Measurements from ENCODE around the gene MRPS14. TPM values are rescaled to one million over a fixed set of nuclear protein-coding genes. Genes with fewer than 3 reads are reported as not detected.

The MRPS14 gene
- polyA plus RNA-seq, 3 donors, result 51.2 to 55.9 (median 53.1) TPM

DNA sequence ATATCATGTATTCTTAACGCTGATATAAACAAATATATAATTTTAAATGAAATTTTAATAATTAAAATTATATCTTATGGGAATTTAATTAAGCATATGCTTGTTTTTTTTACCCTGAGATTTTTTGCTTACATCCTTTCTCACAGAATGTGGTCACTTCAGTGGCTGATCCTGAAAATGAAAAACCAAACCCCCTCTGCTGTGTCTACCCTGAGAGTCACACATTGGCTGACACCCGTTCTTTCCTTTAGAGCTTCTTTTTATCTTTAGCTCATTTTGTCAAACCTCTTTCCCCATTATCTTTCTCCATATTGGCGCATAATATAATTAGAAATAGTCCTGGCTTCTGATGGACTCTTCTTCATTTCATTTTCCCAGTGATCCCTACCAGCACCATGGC, 34.2 kb downstream of the MRPS14 start:
- no peak for DNase-seq (ENCODE audit: low read depth in 3 of 3, low spot score in 2 of 3)

DNA sequence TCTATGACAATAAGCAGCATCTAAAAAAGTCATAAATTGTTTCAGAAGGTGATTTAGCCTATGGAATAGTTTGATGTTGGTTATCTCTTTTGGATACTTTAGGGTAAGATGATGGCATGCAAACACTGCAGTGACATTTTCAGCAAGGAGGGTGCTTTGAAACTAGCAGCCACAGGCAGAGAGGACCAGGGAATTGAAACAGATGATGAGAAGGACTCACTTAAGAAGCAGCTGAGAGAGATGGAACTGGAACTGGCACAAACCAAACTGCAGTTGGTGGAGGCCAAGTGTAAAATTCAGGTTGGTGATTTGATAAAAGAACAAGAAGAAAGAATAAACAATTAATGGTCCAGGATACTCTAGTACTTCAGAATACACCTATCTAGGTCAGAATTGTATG, 34.7 kb downstream of the MRPS14 start:
- no peak for DNase-seq (ENCODE audit: low read depth in 3 of 3, low spot score in 2 of 3)

DNA sequence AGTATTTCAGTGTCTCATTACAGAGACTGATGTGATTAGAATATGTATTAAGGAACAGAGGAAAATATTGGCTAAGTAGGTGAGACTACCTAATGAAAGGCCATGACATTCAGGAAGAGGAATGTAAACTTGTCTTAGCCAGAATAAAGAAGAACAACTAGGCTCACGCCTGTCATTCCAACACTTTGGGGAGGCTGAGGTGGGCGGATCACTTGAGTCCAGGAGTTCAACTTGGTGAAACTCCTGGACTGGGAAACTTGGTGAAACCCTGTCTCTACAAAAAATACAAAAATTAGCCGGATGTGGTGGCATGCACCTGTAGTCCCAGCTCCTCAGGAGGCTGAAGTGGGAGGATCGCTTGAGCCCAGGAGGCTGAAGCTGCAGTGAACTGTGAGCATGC, 38.3 kb downstream of the MRPS14 start:
- DNase-seq (ENCODE audit: low read depth in 3 of 3, low spot score in 2 of 3), result no peak

DNA sequence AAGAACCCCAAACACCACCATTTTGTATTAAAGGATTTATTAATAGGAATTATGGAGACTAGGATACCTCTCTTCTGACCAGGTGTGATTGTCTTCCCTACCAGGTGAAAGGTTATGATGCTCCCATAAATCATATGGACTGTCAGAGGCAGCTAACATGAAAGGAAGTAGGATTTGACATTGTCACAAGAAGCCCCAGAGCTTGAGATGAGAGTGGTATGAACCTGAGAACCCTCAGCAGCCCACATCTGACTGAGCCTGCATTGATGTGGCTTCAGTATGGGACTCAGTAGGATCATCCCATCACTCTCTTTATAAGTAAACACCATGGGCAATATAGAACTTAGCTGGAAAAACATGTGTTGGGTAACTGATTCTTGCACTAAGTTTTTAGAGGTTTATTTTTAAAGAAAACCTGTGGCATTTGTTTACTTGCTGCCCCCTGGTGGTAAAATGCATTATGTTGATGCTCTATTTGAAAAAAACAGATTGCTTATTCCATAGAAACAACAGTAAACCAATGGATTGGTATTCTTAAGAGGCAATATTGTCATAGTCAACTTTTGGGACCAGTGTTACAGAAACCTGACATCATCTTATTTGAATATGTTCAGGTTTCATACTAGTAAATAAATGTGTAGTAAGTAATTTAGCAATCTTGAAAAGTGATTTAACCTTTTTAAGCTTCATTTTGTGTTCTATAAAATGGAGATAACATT, 40.1 kb downstream of the MRPS14 start:
- DNase-seq (ENCODE audit: low read depth in 3 of 3, low spot score in 2 of 3), result no peak

DNA sequence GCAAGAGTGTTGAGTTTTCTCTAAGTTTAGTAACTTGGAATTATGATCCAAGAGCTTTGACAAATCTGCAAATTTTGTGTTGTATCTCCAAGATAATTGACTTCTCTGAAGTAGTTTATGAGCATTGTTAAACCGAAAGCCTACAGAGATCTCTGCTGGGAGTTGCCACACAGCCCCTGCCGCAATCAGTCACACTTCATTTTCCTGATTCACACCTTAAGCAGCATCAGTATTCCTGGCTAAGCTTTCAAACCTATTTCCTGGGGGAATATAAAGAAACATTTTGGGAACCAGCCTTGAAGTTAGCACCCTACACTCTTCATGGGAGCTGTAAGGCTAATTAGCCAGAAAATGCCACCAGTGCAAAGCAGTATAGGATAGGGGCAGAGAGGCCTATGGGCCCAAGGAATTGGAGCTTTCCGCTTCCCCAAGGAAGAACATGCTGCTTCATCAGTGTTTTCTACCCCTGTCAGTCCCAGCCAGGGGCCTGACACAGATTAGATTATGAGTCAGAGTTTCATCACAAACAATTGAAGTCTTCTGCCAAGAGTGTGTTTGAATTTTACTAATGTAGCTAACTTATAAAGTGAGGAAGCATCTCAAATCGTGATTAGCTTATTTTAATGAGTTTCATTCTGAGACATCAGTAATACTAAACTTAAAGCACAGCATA, 46.7 kb downstream of the MRPS14 start:
- no peak for DNase-seq (ENCODE audit: low read depth in 3 of 3, low spot score in 2 of 3)

DNA sequence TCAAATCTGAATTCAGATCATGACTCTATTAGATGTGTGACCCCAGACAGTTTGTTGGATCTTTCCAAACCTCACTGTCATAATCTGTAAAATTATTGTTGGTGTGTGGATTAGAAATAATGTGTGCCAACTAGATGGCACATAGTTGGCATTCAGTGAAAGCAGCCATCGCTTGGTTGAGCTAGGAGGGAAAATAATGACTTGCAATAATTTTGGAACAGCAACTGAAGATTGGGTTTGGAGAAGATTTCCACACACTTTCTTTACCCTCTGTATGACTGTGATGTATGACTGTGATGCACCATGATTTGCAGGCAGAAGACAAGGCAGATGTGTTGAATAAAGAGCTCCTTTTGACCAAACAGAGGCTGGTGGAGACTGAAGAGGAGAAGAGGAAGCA, 47.5 kb downstream of the MRPS14 start:
- DNase-seq (ENCODE audit: low read depth in 3 of 3, low spot score in 2 of 3), result no peak

DNA sequence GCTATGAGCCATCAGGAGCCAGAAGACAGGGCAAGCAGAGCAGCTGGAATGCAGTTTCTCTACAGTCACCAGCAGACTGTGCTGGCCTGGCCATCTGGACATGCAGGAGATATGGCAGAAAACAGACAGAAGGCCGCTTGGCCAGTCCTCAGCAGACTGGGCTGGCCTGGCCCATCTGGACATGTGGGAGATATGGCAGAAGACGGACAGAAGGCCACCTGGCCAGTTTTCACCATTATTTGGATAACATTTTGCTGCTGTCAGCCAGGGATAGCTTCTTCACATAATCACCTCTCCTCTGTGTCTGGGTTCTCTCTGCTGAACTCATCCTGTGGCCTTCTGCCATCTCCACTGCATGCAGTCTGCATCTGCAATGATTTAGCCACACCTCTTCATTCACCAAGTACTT, 48.5 kb downstream of the MRPS14 start:
- no peak for DNase-seq (ENCODE audit: low read depth in 3 of 3, low spot score in 2 of 3)

DNA sequence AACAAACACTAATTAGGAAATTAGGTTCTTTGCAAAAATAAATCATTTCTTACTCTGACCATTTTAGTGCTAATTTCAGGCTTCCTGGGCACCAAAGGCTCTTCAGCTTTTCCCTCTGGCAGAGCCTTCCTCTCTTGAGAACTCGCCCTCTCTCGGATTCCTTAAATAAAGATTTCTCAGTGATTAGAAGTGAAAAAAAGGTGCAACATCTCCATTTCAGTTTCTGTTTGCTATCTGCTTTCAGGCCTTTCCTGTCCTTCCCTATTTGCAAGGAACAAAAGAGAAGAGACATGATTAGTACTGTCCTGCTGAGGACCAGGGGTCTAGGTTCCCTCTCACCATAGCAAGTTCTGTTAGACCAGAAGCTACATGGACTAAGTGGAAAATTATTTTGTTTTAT, 51.3 kb downstream of the MRPS14 start:
- no peak for DNase-seq (ENCODE audit: low read depth in 3 of 3, low spot score in 2 of 3)

DNA sequence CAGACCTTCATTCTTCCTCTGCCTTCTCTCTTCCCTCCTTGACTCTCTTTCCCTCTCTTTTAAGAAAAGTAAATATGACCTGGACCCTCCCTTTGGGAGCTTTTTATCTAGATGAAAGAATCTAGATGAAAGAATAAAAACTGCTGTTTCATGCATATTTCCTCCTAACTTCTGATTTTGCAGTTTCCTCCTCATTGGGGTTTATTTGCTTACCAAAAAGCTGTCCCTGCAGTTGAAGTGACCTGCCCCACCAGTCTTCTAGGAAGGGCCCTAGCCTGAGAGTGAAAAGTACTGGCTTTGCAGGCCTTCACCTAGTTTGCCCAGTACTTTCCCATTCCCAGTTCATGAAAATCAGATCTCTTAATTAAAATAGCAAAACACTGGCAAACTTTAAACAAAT, 51.8 kb downstream of the MRPS14 start:
- no peak for DNase-seq (ENCODE audit: low read depth in 3 of 3, low spot score in 2 of 3)

DNA sequence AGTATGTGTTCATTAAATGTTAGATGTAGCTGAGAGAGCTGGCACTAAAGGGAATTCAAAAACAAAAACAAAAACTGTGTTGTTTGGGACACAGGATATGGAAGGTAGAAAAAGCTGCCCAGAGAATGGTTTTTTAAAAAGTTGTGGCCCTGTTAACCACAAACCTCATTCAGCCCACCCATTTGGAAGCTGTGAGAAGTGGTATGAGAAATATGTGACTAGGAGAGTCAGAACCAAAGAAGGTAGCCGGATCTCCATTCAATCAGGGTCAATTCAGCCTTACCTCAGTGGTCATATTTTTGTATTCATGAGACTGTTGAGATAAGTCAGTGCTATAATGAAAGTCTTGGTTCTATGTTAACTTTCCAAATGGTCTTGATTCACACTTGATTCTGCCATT, 53.2 kb downstream of the MRPS14 start:
- DNase-seq (ENCODE audit: low read depth in 3 of 3, low spot score in 2 of 3), result no peak

DNA sequence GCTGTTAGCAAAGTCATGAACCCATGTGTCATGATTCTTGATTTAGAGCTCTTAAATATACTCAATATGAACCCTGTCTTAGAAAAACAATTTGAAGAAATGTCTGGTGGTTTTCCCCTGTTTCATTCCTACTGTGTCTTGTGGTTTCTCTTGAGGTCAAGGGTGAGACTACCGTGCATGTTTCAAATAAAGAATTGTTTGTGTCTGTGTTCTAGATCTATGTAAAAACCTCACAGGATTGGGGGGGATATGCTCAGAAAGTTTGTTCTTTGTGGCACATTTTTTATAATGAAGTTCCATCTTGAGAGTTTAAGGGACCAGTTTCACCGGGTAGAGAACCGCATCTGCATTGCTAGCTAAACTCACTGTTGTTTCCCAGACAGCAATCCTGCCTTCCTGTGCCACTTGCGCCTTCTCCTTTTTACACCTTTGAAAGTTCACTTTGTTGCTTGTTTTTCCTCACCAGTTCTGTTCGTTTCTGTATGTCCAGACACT, 54.4 kb downstream of the MRPS14 start:
- DNase-seq (ENCODE audit: low read depth in 3 of 3, low spot score in 2 of 3), result no peak

DNA sequence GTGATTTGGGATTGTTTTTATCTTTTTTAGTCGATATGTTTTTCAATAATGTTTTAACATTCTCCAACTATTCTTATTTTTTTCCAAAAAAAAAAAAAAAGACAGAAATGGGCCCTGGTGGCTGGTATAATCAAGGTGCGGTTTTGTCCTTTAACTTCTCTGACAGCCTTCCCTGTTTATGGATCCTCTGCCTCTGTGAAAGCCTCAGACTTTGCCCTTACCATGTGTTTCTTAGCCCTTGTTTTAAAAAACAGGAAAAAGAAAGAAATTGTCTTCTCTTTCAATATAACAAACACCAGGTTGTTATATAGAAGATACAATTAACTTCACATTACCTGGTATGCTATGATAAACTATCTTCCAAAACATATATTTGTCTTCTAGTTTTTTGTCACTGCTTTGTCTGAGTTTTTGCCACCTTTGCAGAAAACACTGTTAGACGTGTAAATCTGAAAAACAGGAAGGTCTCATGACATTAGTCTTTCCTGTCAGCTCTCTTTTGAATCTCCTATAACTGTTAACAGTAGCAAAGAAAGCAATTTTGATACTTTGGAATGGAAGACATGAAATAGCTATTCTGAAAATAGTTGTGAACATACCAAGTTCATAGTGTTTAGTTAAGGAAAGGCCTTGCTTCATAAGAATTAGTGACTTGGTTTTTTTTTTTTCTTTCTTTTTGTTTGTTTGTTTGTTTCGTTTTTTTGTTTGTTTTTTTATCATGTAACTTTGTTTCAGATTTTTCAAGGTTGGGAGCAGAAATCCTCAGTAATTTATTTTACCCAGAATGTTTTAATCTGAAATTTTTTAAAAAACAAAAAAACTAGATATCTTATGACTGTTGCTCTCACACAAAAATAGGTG, 55.1 kb downstream of the MRPS14 start:
- no peak for DNase-seq (ENCODE audit: low read depth in 3 of 3, low spot score in 2 of 3)

DNA sequence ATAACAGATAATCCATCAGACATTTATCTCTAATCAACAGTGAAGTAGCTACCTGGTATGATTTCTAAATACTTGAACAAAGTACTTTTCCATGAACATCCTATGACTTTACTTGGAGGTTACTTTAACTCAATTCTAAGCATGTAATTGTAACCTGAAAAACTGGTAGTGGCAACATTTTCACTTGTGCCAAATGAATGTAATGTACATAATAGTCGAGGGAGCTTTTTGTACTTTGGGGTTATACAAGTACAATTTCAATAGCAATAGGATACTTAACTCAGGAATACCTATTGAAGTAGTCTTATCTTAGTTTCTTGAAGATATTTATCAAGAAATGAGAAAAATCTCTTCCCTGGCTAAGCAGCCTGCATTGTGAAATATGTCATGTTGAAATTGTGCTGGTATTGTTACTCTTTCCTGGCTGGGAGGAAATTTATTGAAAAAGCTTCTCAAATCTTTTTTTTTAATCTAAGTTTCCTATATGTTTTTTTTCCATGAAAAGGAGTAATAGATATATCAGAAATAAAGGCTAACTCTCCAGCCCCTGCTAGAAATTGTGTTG, 57.1 kb downstream of the MRPS14 start:
- no peak for DNase-seq (ENCODE audit: low read depth in 3 of 3, low spot score in 2 of 3)

DNA sequence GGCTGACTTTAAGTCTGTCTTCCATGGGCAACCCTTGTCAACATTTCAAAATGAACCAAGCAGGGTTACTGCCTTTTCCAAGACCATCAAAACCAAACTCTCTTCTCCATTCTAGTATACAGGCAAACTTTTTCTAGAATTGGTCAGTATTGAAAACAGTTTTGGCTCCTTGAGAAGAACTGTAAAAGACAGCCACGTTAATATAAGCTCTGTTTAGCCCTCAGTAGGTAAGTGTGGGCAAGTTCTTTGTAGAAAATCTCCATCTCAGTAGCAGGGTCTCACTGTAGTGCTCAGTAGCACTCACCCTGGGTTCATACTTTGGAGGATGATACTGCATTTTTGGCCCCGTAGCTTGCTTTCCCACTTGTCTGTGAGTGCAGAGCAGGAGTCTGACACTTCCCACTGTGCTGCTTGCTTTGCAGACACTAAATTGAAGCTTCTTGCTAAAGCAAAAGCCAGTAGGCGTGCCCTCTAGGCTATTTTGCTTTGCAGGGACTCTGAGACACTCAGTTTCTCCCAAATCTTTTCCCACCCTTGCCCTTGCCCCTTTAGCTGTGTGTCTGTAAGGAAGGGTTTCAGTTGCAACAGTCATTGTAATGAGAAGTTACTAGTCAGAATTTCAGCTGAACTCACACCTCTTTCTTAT, 57.7 kb downstream of the MRPS14 start:
- DNase-seq (ENCODE audit: low read depth in 3 of 3, low spot score in 2 of 3), result no peak

DNA sequence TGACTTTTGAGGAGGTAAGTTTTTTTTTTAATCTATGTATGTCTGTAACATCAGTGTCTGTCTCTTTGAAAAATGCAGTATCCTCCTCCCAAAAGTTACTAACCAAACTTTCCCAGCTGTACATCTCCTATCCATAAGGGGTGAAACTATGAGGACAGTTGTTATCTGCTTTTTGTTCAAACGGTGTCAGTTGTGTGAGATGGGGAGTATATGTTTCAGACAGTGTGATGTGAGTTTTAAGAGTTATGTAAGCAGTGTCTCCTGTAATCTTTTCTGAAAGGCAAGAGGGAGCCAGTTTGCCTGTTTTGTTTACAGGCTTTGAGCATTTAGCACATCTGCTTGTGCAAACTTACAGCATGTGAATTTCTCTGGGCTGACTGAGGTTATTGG, 58.3 kb downstream of the MRPS14 start:
- no peak for DNase-seq (ENCODE audit: low read depth in 3 of 3, low spot score in 2 of 3)

DNA sequence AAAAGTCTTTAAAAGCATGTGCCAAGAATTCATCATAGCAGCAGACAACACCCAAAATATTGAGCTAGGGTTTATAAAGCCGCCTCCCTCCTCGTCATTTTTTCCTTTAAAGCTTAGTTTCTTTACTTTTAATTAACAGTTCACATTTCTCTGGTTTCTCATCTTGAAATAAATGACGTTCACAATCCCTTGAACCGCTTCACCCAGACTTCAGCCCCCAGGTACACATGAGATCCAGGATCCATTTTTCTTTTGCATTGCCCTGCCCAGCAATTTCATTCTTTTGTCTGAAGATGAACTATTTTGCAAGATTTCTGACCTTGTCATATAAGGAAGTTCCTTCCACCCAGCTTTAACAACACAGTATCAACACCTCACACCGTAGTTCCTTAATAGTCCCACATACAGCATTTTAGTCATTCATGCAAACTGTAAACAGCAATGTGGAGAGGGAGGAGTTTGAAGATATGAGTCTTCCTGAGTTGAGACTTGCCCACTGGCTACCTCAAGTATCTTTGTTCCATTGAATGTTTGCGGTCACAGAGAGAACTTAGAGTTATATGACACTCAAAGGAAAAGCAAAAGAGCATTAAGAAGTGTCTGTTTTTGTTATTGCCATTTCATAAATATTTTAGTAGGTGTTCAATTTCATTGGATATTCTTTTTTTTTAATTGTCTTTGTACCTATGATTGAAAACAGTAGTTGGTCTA, 58.8 kb downstream of the MRPS14 start:
- no peak for DNase-seq (ENCODE audit: low read depth in 3 of 3, low spot score in 2 of 3)

DNA sequence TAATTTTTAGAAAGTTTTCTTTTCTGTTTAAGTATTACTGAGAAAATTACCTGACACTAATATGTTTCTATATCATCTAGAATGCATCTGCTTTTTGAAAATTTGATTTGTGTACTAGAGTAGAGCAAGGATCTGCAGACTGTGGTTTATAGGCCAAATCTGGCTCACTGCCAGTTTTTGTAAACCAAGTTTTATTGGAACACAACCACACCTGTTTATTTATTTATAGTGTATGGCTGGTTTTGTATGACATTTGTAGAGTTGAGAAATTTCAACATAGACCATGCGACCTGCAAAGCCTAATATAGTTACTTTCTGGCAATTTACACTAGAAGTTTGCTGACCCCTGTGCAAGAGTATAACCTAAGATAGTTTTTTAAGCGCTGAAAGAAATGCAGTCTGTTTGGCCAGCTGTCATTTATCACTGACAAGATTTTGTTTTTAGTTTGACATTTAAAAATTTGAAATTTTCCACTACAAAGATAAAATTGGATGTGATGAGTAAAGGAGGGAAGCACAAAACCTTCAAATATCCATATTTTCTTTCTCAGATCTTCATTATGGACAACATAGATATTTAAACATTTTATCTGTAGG, 59.6 kb downstream of the MRPS14 start:
- no peak for DNase-seq (ENCODE audit: low read depth in 3 of 3, low spot score in 2 of 3)
